Stimulated activated CD4-positive, alpha-beta T cell treated with anti-CD3 and anti-CD28 coated beads, TNF-alpha, amount 100 ng/mL, for 24 hours (primary cell): ENCODE measurements around the gene MICU1.
"Not testable (repeated sequence)": the region's sequence is repeated elsewhere in the genome, so short reads cannot be mapped to it uniquely, and the experiment has no call there.

ENCODE experiments used
- DNase-seq, 3 experiments: peaks; one replicate each; pipeline ENCODE4 v3.0.0-alpha.2; 2020; ENCODE audit warnings: low read depth in 3 of 3

MICU1 gene

DNA sequence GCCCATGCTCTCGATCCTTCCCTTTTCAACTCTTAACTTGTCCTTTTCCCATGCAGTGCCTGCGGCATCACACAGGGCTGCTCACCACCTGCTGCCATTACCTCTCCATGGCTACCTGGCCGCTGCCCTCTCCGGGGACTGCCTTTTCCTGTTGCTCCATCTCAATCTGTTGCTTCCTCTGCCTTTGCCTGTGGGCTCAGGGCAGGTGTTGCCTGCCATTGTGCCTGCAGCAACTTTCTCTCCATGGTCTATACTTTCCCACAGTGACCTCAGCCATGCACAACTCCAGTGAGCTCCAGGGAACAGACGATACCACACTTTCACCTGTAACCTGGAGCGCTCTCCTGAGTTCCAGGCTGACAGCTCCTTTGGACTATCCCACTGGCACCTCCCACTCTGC lies 274.4 kb downstream of the MICU1 start:
- no peak for DNase-seq

DNA sequence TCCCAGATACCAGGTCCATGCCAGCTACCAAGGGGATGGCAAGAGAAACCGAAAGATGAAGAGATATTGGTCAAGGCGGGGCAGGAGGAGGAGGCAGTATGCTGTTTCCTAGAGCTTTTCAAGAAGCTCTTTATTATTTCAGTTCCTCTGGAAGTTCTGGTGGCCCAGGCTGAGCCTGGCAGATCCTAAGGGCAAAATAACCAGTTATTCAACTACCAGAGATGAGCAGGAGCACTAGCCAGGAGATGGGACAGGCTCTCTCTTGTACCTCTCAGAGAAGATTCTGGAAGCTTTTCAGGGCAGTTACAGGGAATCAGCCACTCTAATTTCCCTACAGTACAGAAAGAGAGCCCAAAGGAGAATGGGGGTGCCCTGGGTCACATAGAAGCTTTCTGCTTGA lies 276.4 kb downstream of the MICU1 start:
- DNase-seq: no peak

DNA sequence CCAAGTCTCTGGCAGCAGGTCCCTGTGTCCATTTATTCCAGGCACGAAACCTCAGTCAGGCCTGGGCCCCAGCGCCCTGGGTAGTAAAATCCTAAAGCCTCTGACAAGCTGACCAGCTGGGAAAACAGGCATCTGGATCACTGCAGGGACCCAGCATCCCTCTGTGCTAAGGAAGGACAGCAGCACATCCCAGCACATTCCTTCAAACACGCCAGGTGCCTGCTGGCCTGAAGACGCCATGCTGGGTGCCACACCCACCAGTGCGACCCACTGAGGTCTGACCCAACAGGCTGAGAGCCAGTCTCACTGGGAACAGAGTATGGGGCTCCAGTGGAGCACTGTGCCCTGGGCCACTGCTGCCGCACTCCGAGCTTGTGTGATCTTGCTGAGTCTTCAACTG lies 277.6 kb downstream of the MICU1 start:
- no peak for DNase-seq

DNA sequence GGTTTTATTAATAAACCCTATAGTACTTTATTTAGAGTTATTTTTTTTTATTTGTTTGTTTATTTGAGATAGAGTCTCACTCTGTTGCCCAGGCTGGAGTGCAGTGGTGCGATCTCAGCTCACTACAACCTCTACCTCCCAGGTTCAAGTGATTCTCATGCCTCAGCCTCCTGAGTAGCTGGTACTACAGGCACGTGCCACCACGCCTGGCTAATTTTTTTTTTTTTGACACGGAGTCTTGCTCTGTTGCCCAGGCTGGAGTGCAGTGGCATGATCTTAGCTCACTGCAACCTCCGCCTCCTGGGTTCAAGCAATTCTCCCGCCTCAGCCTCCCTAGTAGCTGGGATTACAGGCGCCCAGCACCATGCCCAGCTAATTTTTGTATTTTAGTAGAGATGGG lies 279.8 kb downstream of the MICU1 start:
- not testable (repeated sequence) for DNase-seq

DNA sequence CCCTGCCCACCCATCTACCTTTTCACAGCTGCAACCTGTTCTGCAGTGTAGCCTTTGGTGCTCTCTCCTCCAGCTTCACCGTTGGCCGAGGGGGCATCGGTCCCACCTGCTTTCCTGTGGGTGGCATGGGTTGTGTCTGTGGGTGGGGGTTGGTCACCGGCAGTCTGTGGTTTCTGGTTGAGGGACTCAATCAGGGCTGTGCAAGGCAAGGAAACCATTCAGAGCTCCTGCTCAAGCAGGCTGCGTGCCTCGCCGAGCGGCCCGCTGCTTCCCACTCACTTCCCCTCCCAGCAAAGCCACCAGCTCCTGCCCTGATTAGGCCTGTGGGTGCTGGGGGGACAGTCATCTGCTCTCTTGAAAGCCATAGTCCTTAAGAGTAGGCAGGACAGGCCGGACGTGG lies 280.9 kb downstream of the MICU1 start:
- peak in 1 of 3 experiments; percentile 38 for DNase-seq

DNA sequence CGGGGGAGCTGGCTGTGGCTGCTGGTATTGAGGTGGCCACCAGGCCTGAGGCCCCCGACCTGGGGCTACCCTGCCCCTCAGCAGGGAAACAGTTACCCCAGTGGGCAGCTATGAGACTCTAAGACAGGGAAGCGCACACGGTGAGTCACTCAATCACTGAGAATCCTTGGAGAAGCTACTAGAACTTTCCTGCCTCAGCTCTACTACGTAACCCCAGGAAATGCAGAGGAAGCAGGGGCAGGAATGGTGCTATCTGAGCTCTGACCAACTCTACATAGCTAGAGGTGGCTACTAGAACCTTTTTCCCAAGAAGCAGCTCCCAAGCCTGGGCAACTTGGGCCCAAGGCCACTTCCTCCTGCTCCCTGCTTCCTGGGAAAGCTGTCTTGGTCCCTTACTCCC lies 283.0 kb downstream of the MICU1 start:
- no peak for DNase-seq

DNA sequence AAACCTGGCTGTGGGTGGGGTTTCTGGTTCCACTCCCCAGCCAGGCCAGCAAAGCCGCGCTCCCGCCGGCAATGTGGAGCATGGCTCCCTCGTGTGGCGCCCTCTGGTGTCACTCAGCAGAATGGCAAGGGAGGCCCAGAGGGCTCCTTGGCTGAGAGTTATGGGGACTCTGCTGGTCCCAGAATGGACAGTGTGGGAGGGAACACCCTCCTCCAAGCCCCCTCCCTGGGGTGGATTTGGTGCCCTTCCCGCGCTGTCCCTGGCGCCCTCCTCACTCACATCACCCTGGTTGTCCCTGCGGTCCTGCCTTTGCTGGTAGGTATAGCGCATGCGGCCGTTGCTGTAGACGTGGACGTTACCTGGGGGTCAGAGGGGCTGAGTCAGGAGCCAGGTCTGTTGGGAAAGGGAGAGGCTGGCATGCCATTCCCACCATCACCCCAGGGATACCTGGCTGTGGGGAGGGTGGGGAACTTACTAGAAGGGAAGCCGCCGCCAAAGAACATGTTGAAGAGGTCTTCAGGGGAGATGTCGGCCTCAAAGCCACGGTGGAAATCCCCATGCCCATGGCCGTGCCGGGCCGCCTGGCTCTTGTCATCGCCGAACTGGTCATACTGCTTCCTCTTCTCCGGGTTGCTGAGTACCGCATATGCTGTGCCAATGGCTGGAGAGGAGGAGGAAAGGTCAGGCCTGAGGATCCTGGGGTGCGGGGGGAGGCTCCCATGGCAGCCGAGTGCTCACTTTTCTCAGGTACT lies 285.2 kb downstream of the MICU1 start:
- DNase-seq: peak; percentile 60 to 77 (median 61)

DNA sequence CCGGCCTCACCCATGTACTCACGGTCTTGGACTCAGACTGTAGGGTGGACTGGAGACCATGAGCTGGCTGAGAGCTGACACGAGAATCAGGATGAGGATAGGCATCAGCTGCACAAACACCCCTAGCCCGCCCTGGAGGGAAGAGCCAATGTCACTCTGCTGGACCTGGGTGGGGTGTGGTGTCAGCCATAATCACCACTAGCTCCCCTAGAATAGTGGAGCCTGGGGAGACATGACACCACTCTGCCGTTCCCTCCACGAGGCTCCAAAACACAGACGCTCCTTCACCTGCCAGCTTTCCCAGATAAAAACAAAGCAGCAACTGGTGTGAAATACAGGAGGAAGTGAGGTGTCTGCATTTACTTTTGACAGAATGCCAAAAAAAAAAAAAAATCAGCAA lies 287.7 kb downstream of the MICU1 start:
- DNase-seq: no peak

DNA sequence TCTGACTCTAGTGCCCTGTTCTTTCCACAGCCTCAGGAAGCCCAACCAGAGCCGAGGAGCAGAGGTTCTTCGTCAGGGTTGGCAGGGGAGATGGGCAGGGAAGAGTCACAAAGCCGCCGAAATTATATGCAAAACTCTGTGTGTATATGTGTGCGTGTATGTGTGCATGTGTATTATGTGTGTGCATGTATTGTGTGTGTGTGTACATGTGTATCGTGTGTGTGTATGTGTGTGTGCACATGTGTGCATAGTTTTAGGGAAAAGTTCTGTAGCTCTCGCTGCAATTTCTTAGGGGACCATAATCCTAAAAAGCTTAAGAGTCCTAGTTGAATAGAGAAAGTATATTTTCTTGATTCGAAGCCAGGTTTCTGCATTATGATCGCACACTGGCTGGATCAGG lies 288.2 kb downstream of the MICU1 start:
- DNase-seq: no peak

DNA sequence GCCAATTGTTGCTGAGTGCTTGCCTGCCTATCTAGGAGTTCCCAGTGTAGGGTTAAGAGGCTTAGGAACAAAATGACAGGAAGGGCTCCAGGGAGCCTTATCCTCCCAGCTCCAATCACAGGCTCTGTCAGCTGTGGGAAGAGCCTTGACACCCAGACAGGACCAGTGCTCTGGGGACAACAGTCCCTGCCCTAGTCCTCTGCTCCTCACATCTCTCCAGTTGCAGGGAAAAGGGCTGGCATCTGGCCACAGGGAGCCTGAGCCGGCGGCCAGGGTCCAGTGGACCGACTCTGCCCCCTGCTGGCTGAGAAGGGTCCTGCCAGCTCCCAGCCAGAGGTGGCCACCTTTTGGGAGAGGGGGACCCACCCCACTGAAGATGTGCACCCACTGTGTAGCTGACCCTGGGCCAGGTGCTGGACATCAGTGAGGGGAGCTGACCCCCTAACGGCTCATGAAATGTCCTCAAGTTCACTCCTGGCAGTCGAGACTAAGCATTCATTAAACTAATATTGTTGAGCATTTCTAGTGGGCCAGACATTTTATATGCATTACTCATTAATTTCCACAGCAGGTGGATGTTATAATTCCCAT lies 288.7 kb downstream of the MICU1 start:
- no peak for DNase-seq

DNA sequence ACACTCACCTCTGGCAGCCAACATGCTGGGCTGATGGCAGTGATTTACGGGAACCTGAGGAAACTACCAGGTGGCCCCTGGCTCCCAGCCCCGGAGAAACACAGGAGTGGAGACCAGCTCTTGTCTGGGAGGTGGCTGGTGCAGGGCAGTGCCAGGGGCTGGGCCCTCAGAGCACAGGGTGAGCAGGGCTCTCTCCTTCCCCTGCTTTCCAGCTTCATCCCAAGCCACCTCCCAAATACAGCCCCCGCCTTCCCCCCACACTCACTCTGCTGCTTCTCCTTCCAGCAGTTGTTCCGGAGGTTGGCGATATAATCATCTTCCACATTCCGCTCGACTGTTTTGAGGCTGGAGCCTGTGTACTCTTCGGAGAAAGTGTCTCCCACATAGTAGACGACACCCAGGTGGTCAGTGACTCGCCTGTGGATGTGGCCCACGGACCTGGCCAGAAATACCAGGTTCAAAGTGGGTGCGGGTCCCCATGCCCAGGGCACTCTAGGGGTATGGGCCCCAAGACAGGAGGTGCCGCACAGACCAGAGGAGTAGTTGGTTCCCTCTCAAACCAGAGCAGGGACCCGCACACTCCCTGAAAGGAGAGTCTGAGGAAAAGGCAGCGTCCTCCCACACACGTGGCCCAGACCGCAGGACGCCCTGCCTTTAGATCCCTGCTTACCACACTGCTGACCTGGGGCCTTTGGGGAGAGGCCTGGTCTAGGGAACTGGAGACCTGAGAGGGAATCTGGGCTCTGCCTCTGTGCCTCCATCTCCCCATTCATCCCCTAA lies 289.4 kb downstream of the MICU1 start:
- no peak for DNase-seq

DNA sequence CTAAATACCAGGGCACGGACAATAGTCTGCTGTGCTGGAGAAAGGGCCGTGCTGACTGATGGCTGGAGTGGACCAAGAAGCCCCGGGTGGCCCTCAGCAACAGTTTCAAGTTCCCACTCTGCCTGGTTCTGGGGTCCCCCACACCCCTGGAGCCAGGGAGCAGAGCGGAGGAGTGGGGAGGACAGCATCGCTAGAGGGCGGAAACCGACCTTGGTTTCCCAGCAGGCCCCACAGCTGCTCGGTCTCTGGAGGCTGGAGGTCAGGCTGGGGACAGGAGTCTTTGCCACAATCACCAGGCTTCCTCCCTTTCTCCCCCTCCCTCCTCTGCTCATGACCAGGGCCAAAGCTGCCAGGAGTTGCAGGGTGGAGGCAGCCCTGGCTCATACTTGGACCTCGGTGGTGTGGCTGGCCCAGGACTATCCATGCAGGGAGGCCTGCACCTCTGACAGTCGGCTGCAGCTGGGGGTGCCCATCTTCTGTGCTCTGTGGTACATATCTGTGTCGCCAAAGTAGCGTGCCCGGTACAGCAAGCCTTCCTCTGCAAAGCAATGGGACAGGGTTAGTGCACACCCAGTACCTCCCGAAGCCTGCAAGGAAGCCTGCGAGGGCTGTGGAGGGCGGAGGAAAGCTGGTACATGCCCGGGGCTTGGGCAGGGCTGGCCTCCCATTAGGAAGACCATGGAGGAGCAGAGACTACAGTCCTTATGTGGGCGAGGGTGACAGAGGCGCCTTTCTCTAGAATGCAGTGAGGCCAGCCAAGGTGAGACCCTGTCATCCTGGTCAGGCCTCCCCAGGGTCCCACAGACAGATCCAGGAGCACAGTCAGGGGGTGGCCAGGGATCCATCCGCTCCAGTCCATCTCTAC lies 290.3 kb downstream of the MICU1 start:
- DNase-seq: no peak

DNA sequence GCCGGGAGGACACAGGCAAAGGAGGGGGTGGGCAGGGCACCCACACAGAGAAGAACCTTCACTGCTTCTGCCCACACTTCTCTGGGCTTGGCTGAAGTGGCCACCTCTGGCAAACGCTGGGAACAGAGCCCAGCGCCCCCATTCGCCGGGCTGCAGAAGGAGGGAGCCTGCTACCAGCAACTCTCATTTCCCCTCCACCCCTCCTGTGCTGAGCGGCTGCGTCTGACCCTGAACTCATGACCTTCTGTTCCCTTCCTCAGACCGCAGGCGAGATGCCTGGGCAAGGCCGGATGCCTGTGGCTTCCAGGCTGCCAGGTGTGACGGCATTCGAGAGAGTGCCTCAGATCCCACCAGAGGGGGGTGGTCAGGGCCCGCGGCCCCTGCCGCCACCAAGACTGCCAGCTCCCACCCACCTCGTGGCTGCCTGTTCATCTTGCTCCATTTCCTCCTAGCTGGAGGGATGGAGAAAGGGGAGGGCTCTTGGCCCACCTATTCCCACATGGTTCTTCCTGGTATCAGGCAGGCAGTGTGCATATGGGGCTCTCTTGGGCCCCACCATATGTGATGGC lies 291.0 kb downstream of the MICU1 start:
- peak in 1 of 3 experiments; percentile 87 for DNase-seq

DNA sequence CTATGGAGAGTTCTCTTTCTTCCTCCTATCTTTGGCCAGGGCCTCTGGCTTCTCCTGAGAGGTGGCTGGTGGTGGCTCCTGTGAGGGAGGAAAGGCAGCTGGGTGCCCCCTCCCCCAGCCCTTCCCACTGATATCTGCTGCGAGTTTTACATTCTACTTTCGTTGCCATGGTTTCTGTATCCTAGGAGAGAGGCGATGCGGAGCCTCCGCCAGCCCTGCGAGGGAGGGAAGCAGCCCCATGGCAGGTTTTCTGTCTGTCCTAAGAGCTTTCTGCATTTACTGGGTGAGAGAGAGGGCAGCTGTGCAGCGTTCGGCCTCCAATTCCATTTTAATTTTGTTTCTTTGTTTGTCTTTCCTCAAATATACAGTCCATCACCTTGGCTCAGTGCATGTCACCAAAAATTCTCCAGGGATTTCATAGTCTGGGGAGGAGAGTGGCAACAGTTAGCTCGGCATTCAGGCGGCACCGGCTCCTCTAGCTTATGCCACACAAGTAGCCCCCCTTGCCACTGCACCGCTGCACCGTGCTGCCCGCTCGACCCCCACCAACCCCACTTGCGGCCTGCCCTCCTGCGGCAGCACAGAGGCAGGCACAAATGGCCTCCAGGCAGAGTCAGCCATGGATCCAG lies 291.6 kb downstream of the MICU1 start:
- DNase-seq: no peak

DNA sequence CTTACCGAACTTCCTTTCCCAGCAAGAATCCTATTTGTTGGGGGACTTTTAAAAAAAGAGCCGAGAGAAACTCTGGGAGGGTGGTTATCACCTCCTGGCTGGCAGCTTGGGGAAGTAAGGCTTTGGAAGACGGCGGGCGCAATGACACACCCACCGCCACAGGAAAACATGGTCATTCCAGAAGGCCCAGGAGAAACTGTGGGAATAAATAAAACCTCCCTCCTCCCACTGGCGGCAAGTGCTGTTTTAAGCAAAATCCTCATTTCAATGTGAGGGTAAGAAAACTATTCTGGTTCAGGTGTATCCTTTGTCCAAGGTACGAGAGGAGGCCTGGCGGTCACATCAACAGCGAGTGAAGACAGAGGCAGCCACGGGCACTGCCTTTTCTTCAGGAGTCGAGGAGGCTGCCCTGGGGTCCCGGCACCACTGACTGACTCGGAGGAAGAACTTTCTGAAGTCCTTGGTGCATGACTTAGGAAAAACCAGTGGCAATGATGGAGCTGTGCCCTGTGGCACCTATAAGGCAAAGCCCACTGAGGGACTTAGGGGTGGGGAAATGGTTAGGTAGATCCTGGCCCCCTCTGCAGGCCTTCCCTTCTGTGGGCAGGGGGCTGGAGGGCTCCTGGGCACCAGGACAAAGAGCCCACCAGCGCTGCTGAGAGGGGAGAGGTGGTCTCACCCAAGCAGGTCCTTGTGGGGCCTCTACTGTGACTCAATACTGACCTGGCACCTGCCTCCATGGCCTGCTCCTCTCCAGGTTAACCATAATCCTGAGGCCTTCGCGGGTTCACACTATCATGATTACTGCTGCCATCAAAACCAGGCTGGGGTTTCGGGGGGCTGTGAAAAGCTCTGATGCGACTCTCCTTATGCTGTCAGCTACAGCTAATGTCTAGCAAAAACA lies 292.5 kb downstream of the MICU1 start:
- no peak for DNase-seq

DNA sequence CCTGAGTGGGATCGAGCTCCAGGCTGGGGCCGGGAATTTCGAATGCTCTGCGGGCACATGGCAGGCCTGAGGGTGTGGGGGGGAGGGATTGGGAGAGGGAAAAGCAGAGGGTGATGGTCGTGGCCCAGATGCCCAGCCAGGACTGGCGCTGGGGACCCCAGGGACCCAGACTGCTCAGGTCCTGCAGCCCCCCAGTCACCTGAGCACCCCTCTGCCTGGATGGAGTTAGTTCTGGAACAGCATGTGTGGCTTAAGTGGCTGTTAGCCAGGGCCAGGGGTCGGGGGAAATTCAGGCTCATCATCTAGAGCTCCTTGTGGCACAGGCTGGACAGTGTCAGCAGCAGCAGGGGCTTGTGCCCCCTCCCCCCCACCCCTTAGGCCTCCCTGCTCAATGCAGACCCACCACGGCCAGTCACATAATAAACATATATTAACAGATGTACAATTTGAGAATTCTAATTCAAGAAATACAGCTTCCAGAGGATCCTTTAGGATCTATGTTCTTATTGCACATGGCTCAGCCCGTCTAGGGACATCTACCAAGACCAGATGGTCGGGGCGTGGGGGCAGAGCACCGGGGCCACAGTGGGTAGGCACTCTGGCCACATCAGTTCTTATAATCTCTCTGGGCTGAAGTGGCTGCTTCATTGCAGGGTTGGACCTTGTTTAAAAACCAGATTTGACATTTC lies 293.3 kb downstream of the MICU1 start:
- no peak for DNase-seq

DNA sequence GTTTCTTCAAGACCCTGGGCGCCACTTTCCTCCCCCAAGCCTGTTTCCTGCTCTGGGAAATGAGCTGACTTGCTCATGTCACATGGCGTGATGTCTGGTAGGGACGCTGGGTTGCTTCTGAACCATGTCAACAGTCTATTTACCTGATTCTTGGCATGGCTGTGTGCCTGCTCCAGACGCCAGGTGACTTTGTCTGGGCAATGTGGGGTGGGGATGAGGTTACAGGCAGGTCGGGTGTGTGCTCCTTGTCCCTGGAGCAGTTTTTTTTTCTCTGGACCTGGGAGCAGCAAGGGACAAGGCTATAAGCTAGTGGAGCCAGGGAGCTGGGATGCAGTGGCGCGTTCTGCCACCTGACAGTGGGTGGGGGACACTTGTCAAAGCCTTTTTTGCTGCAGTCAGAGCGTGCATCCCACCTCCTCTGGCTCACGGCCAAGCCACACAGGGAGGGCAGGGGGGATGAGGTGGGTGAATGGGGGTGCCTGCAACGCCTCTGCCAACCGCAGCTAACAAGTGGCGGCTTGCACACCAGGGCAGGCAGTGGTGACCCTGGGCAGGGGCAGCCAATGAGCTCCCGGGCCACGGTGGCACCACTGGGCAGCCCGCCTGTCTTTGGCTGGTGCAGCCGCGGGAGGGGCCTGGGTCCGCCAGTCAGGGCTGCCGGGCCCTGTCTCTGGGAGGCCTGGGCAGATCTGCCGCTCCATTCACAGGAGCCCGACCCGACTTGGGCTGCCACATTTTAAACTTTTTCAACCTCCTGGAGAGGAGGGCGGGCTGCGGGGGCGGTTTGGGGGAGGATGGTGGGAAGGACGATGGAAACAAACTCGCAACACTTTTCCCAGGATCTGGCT lies 294.1 kb downstream of the MICU1 start:
- DNase-seq: peak; percentile 46 to 90 (median 73)

DNA sequence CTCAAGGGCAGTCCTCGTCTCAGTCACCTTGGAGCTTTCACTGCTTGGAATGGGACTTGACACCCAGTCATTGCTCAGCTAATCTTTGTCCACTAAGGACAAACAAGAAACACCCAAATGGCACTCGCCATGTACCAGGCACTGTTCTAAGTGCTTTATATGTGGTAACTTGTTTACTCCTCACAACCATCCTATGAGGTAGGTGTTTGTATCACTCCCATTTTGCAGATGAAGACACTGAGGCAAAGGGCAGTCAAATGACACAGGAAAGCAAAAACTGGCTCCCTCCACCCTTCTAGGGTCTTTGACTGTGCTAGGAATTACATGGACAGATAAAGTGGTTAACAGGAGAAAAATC lies 295.8 kb downstream of the MICU1 start:
- no peak for DNase-seq
